ENCODE data around the gene RNU6-1.

The RNU6-1 gene

DNA sequence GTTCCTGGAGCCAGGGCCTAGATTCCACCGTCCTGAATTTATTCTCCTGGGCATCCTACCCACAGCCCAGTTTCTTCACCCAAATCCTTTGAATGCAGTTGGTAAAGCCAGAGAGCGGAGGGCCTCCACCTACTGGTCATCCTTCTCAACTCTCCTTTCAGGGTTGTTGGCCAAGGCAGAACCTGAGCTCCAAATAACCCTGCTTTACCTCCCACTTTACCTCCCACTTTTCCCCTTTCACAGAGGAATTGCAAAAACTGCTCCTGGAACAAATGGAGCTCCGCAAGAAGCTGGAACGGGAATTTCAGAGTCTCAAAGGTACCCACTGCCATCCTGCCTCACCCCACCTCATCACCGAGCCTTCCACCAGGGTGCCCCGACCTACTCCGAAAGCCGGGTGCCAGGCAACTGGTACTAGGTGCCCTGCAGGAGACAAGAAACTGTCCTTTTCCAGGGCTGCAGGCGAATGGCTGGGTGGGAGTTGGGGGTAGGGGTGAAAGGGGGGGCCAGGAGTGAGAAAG is 7.8 kb downstream of the RNU6-1 start:
- DNase-seq: no peak

DNA sequence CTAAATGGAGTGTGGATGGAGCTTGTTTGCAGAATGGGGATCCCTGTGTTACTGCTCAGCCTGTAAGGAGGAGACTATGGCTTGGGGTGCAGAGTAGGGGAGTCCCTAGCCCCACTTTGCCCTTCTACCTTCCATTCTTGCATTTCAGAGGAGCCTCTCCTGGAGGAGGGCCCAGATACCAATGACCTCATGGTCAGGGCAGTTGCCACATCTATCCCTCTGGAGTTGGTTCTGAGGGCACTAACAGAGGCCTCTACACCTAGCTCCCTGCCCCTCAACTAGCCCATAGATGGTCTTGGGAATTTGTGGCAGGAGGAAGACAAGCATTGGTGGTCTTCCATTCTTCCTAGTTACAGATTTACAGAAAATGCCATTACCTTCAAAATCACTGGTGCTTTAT is 8.5 kb downstream of the RNU6-1 start:
- DNase-seq: no peak

DNA sequence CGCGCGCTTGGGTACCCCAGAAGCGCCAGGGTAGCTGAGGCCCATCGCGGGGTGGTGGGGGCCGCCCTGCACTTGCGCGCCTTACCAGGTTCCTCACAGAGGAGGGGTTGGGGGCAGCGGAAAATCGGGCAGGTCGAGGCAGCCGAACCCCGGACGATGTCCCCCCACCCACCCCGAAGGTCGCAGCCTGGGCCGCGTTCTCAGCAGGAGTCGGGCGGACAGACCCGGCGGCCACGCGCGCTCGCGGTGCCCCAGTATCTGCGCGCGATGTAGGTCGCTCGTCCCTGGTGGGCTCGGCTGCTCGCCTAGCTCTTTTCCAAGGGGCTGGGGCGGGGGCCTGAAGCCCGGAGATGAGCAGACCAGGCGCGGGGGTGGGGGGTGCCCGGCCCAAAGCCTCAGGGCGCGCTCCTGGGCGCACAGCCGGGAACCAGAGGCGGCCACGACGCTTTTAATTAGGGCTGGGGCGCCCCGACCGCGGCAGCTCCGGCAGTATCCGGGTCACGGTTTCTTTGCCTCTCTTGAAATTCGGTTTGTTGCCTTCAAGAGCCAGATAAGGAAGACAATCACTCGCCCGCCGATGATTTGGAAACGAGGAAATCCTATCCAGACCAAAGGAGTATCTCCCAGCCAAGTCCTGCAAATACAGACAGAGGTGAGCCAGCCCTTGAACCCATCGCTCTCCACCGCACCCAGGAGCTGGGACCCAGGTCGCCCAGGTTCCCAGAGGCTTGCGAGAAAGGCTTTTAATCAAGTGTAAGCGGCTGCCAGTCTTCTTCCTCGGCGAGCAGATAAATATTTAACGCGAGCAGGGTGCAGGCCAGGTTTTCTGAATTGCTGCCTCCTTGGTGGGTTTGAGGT is 10.0 kb downstream of the RNU6-1 start:
- DNase-seq: no peak

DNA sequence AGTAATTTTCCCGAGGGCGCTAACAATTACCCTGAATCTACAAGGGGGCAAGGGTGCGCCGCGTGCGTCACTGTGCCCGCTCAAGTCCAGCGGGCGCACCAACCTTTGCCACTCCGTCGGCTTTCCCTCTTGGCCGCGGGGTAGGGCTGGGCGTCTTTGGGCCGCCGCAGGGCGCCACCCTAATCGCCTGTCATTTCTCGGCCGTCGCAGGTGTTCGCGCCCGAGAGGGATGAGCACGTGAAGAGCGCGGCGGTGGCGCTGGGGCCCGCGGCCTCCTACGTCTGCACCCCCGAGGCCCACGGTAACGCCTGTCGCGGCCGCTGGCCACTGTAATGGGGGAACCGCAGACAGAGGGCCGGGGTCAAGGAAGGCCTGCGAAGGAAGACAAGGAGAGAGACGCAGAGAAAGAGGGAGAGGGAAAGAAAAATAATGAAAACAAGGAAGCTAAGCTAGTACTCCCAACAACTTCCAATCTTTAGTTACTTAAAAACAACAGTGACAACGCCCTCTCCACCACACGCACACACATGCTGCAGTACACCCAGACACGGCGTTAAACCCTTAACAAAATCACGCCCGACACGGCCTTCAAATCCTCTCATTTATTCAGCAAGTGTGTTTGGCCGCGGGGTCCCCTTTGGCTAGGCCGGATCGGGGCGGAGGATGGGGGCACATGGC is 10.7 kb downstream of the RNU6-1 start:
- no peak for DNase-seq

DNA sequence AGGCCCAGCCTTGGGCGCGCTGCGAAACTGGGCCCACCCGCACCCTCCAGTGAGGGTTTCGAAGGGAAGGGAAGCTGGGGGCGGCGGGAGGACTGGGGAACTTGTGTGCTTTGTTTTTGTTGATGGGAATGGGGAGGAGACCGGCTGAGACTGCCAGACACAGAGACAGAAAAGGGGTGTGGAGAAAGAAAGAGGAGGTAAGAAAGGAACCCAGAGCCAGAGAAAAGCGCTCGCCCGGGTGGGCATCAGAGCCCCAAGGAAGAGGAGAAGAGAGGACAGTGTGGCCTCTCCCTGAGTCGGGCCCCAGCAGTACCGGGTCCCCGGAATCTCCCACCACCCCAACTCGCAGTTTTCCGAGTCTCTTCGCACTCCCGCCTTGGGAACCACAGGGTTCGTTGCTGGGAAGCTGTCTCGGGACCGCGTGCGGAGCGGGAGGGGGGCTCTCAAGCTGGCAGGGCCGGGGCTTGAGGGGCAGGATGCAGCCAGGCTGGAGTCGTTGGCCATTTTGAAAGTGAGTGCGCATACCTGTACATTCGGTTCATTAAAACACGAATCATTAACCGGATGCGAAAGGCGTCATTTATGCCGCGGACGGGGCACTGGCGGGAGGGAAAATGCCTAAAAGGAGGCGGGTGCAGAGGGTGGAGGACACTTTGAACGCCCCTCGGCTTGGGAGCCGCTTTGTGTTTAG is 11.4 kb downstream of the RNU6-1 start:
- DNase-seq: no peak

DNA sequence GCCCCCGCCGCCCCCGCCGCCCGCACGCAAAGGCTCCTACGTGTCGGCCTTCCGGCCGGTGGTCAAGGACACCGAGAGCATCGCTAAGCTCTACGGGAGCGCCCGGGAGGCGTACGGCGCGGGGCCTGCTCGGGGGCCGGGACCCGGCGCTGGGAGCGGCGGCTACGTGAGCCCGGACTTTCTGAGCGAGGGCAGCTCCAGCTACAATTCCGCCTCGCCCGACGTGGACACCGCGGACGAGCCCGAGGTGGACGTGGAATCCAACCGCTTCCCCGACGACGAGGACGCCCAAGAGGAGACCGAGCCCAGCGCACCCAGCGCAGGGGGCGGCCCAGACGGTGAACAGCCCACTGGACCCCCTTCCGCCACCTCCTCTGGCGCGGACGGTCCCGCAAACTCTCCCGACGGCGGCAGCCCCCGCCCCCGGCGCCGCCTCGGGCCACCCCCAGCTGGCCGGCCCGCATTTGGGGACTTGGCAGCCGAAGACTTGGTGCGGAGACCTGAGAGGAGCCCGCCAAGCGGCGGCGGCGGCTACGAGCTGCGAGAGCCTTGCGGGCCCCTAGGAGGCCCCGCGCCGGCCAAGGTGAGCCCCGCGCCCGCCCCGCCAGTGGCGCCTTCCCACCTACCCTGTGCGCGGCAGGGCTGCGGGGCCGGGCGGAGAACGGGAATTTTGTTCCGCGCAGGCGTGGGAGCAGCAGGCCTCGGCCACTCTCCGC is 12.1 kb downstream of the RNU6-1 start:
- peak; percentile 29 for DNase-seq

DNA sequence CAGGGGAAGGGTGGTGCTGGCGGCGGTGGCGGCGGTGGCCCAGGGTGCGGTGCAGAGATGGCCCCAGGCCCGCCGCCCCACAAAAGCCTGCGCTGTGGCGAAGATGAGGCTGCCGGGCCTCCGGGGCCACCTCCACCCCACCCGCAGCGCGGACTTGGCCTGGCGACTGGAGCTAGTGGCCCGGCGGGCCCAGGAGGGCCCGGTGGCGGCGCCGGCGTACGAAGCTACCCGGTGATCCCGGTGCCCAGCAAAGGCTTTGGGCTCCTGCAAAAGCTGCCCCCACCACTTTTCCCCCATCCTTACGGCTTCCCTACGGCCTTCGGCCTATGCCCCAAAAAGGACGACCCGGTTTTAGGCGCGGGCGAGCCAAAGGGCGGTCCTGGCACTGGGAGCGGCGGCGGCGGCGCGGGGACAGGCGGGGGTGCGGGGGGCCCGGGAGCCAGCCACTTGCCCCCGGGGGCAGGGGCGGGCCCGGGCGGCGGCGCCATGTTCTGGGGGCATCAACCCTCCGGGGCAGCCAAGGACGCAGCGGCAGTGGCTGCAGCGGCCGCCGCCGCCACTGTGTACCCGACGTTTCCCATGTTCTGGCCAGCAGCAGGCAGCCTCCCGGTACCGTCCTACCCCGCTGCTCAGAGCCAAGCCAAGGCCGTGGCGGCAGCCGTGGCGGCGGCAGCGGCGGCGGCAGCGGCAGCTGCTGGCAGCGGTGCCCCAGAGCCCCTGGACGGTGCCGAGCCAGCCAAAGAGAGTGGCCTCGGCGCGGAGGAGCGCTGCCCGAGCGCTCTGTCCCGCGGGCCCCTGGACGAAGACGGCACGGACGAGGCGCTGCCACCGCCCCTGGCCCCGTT is 12.9 kb downstream of the RNU6-1 start:
- no peak for DNase-seq

DNA sequence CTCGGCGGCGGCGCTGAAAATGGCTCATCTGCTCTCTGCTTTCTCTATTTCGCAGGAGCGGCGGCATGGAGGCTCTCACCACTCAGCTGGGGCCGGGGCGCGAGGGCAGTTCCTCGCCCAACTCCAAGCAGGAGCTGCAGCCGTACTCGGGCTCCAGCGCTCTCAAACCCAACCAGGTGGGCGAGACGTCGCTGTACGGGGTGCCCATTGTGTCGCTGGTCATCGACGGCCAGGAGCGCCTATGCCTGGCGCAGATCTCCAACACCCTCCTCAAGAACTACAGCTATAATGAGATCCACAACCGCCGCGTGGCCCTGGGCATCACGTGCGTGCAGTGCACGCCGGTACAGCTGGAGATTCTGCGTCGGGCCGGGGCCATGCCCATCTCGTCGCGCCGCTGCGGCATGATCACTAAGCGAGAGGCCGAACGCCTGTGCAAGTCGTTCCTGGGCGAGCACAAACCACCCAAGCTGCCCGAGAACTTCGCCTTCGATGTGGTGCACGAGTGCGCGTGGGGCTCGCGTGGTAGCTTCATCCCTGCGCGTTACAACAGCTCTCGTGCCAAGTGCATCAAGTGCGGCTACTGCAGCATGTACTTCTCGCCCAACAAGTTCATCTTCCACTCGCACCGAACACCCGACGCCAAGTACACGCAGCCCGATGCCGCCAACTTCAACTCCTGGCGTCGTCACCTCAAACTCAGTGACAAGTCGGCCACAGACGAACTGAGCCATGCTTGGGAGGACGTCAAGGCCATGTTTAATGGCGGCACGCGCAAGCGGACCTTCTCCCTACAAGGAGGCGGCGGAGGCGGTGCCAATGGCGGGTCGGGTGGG is 13.7 kb downstream of the RNU6-1 start:
- DNase-seq: no peak

DNA sequence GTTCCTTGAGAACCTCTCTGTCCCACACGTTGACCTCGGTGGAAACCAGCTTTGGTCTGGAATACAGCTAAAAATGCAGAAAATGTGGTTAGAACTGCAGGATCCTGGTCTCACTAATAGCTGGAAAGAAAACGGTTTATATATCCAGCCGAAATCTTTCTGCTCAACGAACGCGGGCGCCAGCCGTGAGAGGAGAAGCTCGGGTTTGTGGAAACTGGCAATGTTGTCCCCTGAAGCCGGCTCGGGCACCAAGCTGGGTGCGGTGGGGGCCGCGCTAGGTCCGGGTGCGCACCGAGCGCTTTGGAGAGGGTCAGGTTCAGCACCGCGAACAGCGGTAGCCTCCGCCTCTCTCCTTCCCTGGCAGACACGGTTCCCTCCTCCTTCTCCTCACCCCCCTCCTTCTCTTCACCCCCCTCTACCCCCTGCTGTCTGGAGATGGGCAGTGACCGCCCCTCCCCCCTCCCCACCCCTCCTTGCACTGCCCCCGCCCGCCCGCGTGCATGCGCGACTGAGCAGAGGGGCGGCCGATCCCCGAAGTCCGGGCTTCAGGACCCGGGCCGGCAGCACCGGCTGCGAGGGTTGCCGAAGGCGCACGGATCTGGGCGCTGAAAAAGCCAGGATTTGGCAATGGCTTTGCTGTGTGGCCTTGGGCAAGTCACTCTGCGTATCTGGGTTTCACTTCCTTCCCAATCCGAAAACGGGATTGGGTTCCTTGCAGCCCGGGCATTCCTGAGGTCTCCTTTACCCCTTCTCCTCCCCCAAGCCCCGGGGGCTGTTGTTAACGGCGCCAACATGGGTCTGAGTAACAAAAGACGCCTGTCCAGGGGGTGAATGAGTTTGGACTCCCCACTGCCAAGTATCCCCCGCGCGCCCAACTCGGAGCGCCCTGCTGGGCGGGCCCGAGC is 14.6 kb downstream of the RNU6-1 start, which contains the start of gene SKOR1:
Gene SKOR1, plus strand, starts transcription at position 534 of the 905 bp plus-strand sequence. Its CDS starts 94 bp downstream, at position 628.
- no peak for DNase-seq

DNA sequence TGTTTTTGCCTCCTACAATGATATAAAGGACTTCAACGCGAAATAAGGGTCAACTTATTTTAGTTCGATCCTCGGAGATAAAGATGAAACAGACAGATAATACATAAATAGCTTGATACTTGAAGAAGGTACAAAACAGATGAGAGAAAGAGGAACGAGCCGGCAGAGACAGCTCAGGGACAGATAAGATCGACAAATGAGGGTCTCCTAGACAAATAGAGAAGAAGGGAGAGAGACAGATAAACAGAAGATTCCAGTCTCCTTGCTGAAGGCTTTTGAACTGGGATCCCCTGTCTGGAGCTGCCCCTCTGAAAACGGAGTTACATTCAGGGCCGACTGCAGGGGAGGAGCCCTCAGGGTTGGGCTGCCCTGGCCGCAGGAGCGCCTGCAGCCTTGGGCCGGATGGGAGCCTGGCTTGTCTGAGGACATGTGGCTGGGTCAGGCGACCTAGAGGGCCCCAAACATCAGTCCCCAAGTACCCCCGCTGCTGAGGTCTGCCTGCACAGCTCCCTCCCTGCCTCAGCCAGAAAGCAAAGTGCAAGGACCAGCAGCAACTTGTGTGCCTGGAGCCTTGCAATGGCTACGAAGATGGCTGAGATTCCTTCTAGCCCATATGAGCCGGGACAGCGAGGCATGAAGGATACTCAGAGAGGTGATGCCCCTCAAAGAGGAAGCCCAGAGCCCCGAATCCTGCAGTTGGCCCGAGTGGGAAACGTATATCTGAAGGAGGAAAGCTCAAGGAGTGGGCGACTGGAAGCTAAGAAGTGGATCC is 15.5 kb downstream of the RNU6-1 start:
- DNase-seq: no peak

DNA sequence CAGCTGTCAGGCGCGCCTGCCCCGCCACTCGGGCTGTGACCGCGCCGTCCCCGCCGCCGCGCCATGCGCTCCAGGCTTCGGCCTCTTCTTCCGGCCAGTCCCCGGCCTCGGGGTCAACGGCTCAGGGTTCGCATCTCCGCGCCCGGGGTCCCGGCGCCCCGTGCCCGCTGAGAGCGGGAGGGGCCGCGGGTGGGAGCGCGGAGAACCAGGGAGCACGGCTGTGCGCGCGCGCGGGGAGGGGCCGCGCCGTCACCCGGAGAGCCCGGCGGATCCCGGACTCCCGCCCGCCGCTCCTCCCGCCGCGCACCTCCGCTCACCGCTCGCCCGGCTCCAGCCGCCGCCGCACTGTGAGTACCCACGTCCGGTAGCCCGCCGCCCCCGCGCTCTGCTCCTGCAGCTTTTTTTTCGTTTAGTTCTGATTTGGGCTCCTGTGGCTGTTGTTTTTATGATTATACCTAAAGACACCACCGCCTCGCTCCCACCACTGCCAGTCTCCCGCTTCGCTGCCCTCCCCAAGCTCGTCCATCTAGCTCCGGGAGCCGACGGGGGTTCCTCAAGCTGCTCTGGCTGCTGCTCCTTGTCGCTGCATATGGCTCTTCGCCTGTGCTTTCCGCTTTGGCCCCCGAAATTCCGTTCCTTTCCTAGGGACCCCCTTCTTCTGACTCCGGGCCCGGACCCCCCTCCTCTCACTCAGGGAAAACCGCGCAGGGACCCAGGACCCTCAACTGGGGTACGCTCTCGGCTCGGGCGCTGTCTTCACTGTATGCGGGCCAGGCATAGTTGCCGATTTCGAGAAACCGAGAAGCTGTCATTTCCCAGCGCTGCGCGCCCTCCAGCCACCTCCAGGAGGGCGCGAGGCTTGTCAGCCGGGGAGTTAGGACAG is 16.3 kb downstream of the RNU6-1 start:
- DNase-seq: no peak

DNA sequence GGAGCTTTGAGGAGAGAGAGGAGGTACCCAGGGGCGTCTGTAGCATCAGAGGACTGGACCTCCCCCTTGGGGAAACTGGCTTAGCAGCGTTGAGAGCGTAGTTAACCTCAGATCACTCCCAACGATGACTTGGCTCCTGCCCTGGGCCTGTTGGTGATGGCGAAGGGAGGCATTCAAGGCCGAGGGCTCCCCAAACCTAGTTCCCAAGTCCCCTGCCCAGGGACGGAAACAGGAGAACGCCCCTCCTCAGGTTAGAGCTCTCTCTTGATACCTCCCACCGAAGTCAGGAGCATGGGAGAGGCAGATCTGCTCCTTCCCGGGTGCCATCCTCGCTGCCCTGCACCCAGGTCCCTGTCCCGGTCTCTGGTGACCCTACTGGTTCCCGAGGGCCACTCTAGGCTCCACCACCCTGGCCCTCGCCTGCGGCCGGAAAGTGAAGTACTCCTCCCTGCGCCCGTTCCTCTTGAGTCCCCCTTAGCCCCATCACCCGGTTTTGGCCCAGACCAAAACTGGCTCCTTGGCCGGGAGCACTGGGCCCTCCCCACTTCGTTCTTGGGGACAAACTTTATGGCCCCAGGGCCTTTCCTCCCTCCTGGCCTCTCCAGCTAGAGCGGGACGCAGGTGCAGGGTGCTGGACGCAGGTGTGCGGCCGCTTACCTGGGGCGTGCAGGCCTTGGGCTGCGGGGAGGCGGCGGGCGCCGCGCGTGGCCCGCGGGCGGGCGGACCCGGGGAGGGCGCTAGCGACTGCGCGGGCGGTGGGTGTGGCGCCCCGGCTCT is 17.1 kb downstream of the RNU6-1 start:
- no peak for DNase-seq

DNA sequence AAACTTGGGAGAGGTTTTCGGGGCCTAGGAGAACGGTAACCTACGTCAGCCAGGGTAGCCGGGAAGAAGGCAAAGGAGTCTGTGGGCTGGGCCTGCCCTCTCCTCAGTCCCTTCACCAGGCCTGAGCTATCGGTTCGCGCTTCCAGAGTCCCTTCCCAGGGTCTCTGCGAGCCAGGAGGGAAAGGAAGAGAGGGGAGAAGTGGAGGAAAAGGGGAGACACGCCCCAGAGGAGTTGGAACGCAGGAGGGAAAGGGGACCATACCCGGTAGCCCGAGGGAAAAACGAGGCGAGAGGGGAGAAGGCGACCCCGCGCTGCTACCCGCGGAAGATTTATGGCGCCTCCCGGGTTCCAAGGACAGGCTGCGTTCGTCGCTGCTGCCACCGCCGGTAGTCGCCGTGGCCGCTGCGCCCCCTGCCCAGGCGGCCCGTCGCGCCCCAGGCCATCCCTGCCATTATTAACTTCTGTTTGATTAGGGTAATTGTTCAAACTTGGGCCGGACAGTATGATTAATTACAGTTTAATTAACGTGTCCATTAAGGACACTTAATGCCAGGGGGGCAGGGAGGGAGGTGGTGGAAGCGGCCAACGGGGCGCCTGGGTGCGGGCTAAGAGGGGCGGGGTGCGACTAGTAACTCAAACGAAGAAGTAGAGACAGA is 17.9 kb downstream of the RNU6-1 start:
- DNase-seq: no peak

DNA sequence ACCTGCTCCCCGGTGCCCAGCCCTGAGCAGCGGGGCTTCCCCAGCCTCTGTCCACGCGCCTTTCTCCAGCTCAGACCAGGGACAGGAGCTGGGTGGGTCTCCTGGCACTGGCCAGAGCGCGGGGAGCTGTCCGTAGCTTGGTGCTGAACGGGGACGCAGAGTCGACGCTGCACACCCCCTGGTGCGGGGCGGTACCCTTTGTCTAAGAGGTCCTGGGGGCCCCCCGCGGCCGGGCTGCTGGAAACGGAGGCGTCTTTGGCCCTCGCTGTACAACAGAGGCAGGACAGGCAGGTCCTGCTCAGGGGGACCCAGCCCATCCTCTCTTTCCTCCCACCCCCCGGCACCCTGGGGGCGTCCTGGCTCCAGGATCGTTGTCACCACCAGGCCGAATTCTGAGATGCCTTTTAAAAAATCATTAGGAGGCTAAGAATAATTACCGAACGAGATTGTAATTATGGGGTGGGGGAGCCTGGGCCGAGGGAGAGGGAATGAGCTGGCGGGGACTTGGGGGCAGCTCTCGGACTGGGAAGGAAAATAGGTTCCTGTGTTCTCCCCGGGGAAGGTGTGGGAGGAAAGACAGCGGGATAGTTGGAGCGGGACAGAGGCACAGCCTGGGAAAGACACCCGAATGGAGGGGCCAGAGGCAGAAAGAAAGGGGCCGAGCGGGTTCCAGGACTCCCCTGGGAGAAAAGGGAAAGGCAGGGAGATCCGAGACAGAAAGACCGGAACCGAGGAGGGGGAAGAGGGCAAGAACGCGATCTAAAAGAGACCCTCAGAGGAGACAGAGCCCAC is 18.7 kb downstream of the RNU6-1 start:
- no peak for DNase-seq

DNA sequence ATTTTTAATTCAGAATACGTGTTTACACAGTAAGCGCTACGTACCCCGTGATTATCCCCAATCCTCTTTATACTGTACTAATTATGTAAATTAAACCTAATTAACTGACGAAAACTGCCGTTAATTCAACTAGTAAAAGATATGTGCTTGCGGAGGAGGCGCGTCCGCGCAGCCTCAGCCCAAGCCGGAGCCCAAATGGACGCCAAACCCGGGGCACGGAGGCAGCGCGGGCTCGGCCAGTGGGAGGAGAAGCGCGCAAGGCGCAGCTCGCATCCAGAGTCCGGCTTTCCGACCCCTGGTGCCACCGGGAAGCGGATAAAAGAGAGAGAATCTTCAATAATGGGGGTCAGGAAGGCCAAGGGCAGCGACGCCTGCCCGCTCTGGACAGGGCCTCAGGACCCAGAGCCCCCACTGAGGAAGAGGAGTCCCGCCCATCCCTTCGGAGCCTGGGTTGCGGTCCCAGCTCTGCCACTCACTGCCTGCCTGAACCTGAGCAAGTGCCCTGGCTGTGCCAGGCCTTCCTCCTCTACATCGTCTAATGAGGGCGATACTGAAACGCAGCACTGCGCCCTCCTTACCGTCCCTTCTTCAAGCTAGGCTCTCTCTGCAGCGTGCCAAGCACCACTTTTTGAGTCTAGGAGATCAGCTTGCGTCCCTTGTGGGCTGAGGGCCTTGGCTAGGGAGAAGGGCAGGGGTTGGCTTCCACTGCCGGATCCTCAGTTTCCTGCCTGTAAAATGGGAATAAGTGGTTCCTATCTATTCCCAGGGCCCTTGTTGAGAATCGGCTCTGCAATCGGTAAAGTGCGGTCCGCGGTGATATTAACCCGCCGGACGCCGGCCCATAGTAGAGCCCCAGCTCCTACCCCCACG is 19.5 kb downstream of the RNU6-1 start:
- no peak for DNase-seq

All from activated CD4-positive, CD25-positive, alpha-beta regulatory T cell treated with anti-CD3 and anti-CD28 coated beads, Interleukin-2, amount 50 U/mL, for 72 hours (primary cell).